HAP-1 (cell line): Measurements from ENCODE around the gene CFAP92.

Experiments
- DNase-seq, 2 experiments: peaks; one replicate each; pipeline ENCODE4 v3.0.0-alpha.2; 2016 to 2020; ENCODE audit warnings: low spot score in 2 of 2
- H3K27me3 ChIP-seq: fragments of 250-450 bp; sonication (Bioruptor Pico); 2 replicates; pipeline ENCODE4 v1.5.1; 2020; ENCODE audit warnings: low read depth, mild to moderate bottlenecking, moderate library complexity
- H3K36me3 ChIP-seq: fragments of 250-450 bp; sonication (Bioruptor Pico); replicated peaks from 2 replicates; pipeline ENCODE4 v1.5.1; 2020; ENCODE audit warnings: mild to moderate bottlenecking
- H3K4me1 ChIP-seq: fragments of 250-450 bp; sonication (Bioruptor Pico); 2 replicates; pipeline ENCODE4 v1.5.1; 2020; ENCODE audit warnings: mild to moderate bottlenecking
- H3K4me3 ChIP-seq: fragments of 250-450 bp; sonication (Bioruptor Pico); 2 replicates; pipeline ENCODE4 v1.5.1; 2020; ENCODE audit warnings: mild to moderate bottlenecking, moderate library complexity
- H3K9me3 ChIP-seq: fragments of 250-450 bp; sonication (Bioruptor Pico); 2 replicates; pipeline ENCODE4 v1.5.1; 2020; ENCODE audit warnings: mild to moderate bottlenecking, moderate library complexity
- in situ Hi-C: fragments of 300-500 bp; cut with MboI; formaldehyde crosslinking; loops from 3 replicates; pipeline ENCODE4 v1.14.3; 2020; ENCODE audit warnings: low sequenced_read_pairs, inconsistent platforms, mixed read lengths

The CFAP92 gene

DNA sequence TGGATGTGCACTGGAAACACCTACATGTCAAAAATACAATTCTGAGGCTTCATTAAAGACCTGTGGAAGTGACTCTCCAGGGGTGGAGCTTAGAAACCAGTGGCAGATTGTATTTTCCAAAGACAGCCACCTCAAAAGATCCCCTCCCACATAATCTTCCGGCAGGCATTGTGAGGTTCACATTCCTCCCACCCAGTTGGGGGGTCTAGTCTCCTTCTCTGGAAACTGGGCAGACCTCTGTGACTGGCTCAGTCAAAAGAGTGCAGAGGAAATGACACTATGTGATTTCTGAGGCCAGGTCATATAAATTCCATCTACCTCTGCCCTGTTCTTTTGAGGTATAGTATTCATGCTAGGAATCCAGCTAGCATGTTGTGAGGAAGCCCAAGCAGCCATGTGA is 1.9 kb upstream of the CFAP92 start:
- in situ Hi-C loops: no loop called here
- DNase-seq: no peak
- Histone ChIP-seq H3K4me1 (peaks cover 5% of the 10 kb centered on the region), H3K9me3 (no peaks in the 10 kb centered on the region), H3K36me3 (no peaks in the 10 kb centered on the region), H3K27me3 (peaks cover 12% of the 10 kb centered on the region), H3K4me3 (no peak overlapping the region)

DNA sequence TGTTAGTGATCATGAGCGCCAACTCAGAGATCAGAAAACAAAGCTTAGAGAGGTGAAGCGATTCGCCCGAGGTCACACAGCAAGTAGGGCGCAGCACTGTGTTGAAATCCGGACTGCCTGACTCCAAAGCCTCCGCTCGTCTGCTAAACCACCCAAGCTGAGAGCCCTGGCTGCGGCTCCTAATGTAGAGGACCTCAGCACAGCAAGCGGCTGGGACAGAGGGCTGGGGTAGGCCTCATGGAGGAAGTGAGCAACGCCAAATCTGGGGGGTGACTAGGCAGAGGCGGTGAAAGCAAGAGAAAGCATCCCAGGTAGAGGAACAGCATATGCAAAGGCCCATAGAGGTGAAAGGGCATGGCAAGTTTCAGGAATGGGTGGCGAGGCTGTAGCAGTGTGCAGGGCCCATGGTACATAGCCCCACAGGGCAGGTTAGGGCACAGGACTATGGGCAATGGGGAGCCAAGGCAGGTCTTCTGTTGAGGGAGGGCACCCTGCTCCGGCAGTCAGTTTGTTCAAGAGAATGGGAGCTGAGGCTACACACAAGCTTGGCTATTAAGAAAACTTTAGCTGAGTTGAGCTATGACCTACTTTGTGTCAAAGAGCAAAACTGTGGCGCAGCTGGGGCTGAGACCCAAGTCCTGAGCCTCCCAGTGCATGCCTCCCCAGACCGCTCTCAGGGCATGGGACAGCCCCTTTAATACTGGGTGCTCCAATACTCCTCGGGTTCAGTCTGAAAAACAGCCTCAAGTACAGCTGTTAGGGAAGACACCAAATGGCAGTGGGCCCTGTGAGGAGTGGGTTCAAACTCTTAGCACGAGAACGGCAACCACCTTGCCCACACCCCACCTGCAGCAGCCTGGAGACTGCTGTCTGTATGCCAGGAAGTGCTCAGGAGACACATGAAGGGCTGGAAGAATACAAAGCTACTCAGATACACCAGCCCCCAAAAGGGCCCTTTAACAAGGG is 988 bp upstream of the CFAP92 start:
- Histone ChIP-seq H3K4me1 (peaks cover 5% of the 10 kb centered on the region), H3K27me3 (peaks cover 3% of the 10 kb centered on the region), H3K36me3 (no peaks in the 10 kb centered on the region), H3K4me3 (no peak overlapping the region), H3K9me3 (no peaks in the 10 kb centered on the region)
- DNase-seq: no peak
- in situ Hi-C loops: no loop called here

DNA sequence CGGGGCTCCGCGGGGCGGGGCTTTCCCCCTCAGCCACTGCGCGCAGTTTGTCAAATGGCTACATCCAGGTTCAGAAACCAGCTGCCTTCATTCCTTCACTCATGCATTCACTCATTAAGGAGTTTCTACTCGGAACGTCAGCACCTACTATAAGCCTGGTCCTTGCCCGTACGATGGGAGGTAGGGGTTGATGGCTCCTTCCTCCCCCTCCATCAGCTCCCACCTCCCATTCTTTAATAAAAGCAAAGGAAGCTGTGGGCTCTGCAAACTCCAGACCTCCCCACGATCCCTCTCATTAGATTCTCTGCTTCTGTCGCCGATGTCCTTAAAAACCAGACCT is 267 bp upstream of the CFAP92 start:
- H3K36me3 ChIP-seq: no peaks in the 10 kb centered on the region
- H3K27me3 ChIP-seq: no peaks in the 10 kb centered on the region
- H3K9me3 ChIP-seq: no peaks in the 10 kb centered on the region
- H3K4me1 ChIP-seq: peaks cover 5% of the 10 kb centered on the region
- no peak for DNase-seq
- in situ Hi-C loops: no loop called here
- H3K4me3 ChIP-seq: no peak overlapping the region

DNA sequence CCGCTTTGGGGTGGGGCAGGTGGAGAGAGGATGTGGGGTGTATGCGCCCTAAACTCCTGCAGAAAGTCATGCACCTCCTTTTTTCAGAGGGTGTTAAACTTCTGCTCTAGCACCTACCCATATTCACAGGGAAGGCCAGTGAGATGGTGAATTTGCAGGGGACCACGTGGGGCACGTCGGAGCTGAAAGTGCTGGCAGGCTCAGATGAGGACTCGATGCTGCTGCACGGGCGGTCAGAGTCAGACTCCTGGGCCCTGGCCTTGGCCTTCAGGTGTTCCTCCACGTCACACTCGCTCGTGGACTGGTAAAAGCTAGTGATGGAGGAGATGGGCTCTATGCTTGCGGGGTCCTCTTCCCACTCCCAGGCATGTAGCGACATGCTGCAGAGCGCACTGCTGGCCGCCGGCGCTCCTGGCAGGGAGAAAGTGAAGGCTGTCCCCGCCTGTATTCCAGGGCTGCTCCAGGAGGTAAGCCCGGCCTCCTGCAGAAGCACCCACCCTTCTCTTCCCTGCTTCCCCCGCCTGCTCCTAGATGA is 883 bp downstream of the CFAP92 start:
- Histone ChIP-seq H3K36me3 (no peaks in the 10 kb centered on the region), H3K9me3 (no peaks in the 10 kb centered on the region), H3K27me3 (no peaks in the 10 kb centered on the region), H3K4me1 (no peaks in the 10 kb centered on the region), H3K4me3 (no peak overlapping the region)
- DNase-seq: no peak
- in situ Hi-C loops: no loop called here

DNA sequence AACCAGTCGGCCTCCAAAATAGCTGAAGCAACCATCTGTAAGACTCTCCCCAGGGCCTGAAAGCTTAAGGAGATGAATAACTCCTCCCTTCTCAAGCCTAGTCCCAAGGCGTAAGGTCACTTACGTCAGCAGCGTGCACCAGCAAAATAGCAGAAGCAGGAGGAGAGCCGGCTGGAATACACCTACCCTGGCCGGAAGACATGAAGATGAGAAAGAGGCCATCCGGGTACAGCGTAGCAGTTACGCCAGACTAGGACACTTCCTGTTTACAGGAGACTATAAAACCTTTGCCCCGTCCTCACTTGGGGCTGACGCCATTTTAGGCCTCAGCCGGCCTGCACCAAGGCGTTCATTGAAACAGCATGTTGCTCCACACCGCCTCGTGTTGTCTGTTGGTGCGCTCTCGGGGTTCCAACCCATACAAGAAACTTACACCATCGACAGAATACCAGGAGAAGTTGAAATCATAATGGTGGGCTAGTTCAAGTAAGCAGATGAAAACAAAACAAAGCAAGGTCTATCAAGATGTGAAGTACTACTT is 2.5 kb downstream of the CFAP92 start:
- H3K4me1 ChIP-seq: no peaks in the 10 kb centered on the region
- H3K4me3 ChIP-seq: no peak overlapping the region
- in situ Hi-C loops: no loop called here

DNA sequence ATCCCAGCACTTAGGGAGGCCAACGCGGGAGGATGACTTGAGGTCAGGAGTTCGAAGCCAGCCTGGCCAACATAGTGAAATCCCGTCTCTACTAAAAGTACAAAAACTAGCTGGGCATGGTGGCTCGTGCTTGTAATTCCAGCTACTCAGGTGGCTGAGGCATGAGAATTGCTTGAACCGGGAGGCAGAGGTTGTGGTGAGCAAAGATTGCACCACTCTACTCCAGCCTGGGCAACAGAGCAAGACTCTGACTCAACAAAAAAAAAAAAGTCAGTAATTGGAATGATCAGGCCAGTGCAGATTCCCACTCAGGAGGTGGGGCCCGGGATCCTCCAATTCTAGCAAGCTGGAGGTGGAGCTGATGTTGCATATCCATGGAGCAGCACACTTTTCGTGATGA is 5.6 kb downstream of the CFAP92 start:
- no peak for DNase-seq
- in situ Hi-C loops: no loop called here

More for the DNA sequence above, 2.5 kb downstream of the CFAP92 start:
- no peak for DNase-seq
- Histone ChIP-seq H3K27me3 (no peaks in the 10 kb centered on the region), H3K9me3 (no peaks in the 10 kb centered on the region), H3K36me3 (no peaks in the 10 kb centered on the region)

DNA sequence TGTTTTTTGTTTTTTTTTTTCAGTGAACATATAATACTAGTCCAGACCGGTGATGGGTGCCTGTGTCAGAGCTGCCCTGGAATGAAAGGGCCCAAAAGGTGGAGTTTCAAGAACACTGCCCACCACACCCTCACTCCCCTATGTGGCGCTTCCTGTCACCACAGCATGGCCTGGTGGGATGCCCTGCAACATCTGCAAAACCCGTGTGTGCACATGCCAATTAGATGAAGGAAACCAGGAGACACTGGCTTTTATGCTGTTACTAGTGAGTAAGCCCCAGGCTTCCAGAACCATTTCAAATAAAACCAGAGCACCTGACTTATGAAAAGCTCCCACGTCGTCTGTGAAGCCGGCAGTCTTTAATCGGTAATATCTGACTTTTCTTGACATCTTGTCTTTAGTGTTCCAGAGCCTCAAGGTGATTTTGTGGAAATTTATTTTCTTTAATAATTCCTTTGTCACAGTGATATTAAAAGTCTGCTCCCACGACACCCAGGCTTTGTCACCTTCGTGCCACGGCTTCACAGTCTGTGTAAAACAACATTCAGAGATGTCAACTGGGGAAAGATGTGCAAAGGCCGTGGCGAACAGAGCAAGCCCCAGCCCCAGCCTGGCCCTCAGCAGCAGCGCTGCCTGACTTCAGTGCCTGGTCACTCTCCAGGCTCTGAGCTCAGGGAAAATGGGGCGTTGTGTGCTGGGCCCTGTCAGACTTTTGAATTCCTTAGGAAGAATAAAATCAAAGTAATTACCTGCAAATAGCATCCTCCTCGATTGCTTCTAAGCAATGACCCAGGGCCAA is 6.4 kb downstream of the CFAP92 start:
- Histone ChIP-seq H3K36me3 (no peaks in the 10 kb centered on the region), H3K4me1 (no peaks in the 10 kb centered on the region), H3K9me3 (no peaks in the 10 kb centered on the region), H3K27me3 (no peaks in the 10 kb centered on the region), H3K4me3 (no peak overlapping the region)
- in situ Hi-C loops: no loop called here
- DNase-seq: no peak

More for the DNA sequence above, 5.6 kb downstream of the CFAP92 start:
- Histone ChIP-seq H3K27me3 (no peaks in the 10 kb centered on the region), H3K36me3 (no peaks in the 10 kb centered on the region), H3K9me3 (no peaks in the 10 kb centered on the region), H3K4me1 (no peaks in the 10 kb centered on the region), H3K4me3 (no peak overlapping the region)

DNA sequence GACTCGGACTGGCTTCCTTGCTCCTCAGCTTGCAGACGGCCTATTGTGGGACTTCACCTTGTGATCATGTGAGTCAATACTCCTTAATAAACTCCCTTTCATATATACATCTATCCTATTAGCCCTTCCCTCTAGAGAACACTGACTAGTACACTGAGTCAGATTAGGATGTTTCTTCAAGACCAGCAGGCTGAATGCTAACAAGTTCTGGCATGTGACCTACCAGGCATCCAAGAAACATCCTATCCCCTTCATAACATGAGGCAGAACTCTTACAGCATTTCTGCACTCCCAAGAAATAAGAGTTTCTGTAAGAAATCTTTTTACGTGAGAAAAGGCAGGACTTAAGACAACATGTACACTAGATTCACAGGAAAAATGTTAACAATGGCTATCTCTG is 9.3 kb downstream of the CFAP92 start:
- in situ Hi-C loops: no loop called here
- no peak for DNase-seq

DNA sequence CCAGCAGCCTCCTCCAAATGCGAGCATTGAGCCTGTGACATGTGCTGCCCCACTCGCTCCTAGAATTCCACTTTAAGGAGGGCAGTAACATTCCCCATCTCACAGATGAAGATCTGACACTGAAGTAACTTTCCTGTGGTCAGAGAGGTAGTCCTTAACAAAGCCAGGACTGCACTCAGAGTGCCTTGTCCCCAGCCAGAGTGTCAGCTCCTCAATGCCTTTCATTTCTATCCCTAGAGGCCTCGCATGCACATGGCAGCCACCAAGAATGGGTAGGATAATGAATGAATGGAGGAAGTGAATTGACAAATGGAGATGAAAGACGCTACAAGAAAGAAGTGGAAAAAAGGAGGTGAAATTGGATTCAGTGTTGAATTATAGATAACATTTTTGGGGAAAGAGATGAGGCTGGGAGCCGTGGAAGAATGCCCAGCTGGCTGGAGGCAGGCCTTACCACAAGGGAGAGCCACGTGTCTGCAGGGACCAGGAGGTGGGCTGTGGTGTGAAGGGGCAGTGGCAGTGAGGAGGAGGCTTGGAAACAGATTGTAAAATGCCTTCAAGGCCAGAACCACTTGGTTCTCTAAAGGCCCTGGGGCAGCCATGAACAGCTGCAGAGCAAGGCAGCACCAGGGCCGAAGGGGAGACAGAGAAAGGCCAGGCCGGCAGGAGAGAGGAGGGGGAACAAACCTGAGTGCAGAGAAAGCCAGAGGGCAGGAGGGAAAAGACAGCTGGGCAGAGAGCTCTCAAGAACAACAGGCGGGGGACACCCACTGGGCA is 10.4 kb downstream of the CFAP92 start:
- H3K9me3 ChIP-seq: no peaks in the 10 kb centered on the region
- H3K36me3 ChIP-seq: no peaks in the 10 kb centered on the region
- in situ Hi-C loops: no loop called here
- H3K4me3 ChIP-seq: no peak overlapping the region
- no peaks in the 10 kb centered on the region for H3K4me1 ChIP-seq
- H3K27me3 ChIP-seq: no peaks in the 10 kb centered on the region
- peak in 1 of 2 experiments; percentile 1 for DNase-seq

More for the DNA sequence above, 9.3 kb downstream of the CFAP92 start:
- H3K9me3 ChIP-seq: no peaks in the 10 kb centered on the region
- H3K4me3 ChIP-seq: no peak overlapping the region
- H3K27me3 ChIP-seq: no peaks in the 10 kb centered on the region
- H3K4me1 ChIP-seq: no peaks in the 10 kb centered on the region
- H3K36me3 ChIP-seq: no peaks in the 10 kb centered on the region

DNA sequence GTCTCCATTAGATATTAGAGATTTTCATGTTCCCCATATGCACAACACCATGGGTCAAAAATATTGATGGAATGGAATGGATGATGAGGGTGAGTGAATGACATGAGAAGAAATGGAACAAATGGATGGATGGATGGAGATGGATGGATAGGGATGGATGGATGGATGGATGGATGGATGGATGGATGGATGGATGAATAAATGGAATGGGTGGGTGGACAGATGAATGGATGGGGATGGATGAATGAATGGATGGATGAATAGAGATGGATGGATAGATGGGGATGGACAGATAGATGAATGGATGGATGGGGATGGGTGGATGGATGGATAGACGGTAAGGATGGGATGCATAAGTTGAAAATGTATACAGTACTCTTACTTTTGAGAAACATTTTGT is 18.6 kb downstream of the CFAP92 start:
- H3K4me3 ChIP-seq: no peak overlapping the region
- no peaks in the 10 kb centered on the region; the same call in 1 of the 2 replicates for H3K27me3 ChIP-seq
- in situ Hi-C loops: no loop called here
- no peak for DNase-seq
- no peaks in the 10 kb centered on the region for H3K4me1 ChIP-seq
- H3K9me3 ChIP-seq: no peaks in the 10 kb centered on the region
- H3K36me3 ChIP-seq: no peaks in the 10 kb centered on the region

DNA sequence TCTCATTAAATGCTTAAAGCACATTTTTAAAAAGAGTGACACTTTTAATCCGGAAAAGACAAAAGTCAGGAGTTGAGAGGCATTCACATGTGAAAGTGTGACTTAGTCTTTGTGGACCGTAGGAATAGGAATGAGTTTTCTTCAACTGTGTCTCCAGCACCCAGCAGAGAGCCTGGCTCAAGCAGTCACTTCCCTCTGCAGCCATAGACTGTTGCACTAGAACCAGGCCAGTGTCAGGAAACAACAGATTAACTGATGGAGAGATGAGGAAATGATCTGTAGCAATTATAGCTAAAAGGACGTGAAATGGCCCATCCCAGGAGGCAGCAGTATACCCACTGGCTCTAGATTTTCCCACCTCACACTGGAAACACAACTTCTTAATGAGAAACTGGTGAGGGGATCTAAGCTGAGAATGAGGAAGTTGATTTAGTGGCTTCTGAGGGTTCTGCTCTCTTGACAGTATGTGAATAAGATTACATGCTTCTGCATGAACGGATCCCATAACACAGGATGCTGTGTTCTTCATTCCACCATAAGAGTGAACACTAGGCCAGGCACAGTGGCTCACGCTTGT is 19.8 kb downstream of the CFAP92 start:
- in situ Hi-C loops: loop anchor here (5.0 kb wide), 1 partner anchor 273 kb away; the partner anchor contains the start of gene COPG1
- H3K27me3 ChIP-seq: no peaks in the 10 kb centered on the region; the same call in 1 of the 2 replicates
- no peaks in the 10 kb centered on the region for H3K36me3 ChIP-seq
- H3K4me3 ChIP-seq: no peak overlapping the region
- H3K9me3 ChIP-seq: no peaks in the 10 kb centered on the region
- no peak for DNase-seq
- H3K4me1 ChIP-seq: no peaks in the 10 kb centered on the region

DNA sequence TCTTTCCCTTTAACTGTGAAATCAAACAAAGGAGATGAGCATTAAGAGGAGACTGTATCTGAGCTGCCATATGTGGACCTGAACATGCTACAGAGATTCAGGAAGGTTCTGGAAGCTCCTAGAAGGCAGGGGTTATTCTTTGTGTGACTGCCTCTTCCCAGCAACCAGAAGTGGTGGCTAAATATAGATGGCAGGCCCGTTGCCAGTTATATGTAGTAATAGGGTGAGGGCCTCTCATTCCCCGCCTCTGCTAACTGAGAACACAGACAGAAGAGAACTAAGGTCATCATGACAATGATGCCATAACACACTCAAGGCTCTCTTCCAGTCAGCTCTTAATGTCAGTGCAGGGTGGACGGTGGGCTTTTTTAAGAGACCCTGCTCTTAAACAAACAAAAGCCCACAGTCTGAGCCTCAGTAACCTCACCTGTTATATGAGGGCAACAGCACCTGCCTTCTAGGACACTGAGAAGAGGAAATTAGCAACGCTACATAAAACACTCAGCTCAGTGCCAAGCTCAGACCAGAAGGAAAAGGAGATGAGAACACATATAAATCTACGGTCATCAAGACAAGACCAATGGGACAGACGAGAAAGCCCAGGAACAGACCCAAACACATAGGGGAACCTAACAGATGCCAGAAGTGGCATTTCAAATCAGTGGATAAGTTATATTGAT is 22.3 kb downstream of the CFAP92 start:
- in situ Hi-C loops: loop anchor here (5.0 kb wide), 1 partner anchor 276 kb away; the partner anchor contains the start of gene COPG1
- H3K4me1 ChIP-seq: no peaks in the 10 kb centered on the region
- no peaks in the 10 kb centered on the region for H3K36me3 ChIP-seq
- H3K4me3 ChIP-seq: no peak overlapping the region
- no peaks in the 10 kb centered on the region for H3K9me3 ChIP-seq
- H3K27me3 ChIP-seq: no peaks in the 10 kb centered on the region; the same call in 1 of the 2 replicates
- DNase-seq: no peak
